SK-N-SH treated with all-trans-retinoic acid at 6 μM for 48 hours (cell line): ENCODE results near the gene BOLA3.
A peak's percentile ranks its signal among the peaks of the same experiment; 100 is the strongest.
"Not testable (repeated sequence)": the region's sequence is repeated elsewhere in the genome, so short reads cannot be mapped to it uniquely, and the experiment has no call there.

ENCODE experiments used
- ATAC-seq: fragments of 200-7000 bp; cut with Tn5 transposase; 3 replicates; pipeline ENCODE4 v1.9.1; 2020; ENCODE audit warnings: mild to moderate bottlenecking, moderate library complexity
- ARNTL ChIP-seq: fragments of 450-650 bp; formaldehyde crosslinking; IDR thresholded peaks from 2 replicates; pipeline ENCODE4 v1.5.0; 2020; ENCODE audit warnings: low read depth, mild to moderate bottlenecking, moderate library complexity, borderline replicate concordance
- BACH2 ChIP-seq: fragments of 250-450 bp; sonication (Bioruptor Pico); IDR thresholded peaks from 2 replicates; pipeline ENCODE4 v1.9.0; 2021; ENCODE audit warnings: mild to moderate bottlenecking, borderline replicate concordance
- CSDC2 ChIP-seq: fragments of 250-450 bp; sonication (Bioruptor Pico); IDR thresholded peaks from 2 replicates; pipeline ENCODE4 v1.5.0; 2020; ENCODE audit warnings: mild to moderate bottlenecking, moderate library complexity
- CSRNP3 ChIP-seq: fragments of 250-450 bp; sonication (Bioruptor Pico); IDR thresholded peaks from 2 replicates; pipeline ENCODE4 v1.5.1; 2021; ENCODE audit warnings: mild to moderate bottlenecking, moderate library complexity
- ESRRG ChIP-seq: fragments of 250-450 bp; sonication (Bioruptor Pico); IDR thresholded peaks from 2 replicates; pipeline ENCODE4 v1.6.1; 2021; ENCODE audit warnings: mild to moderate bottlenecking
- GLIS3 ChIP-seq: fragments of 250-450 bp; sonication (Bioruptor Pico); IDR thresholded peaks from 2 replicates; pipeline ENCODE4 v1.5.0; 2020; ENCODE audit warnings: mild to moderate bottlenecking, moderate library complexity
- ISL1 ChIP-seq: fragments of 250-450 bp; sonication (Bioruptor Pico); IDR thresholded peaks from 2 replicates; pipeline ENCODE4 v2.1.2; 2022; ENCODE audit warnings: mild to moderate bottlenecking, moderate library complexity
- PPARA ChIP-seq: fragments of 250-450 bp; sonication (Bioruptor Pico); IDR thresholded peaks from 2 replicates; pipeline ENCODE4 v1.5.0; 2020; ENCODE audit warnings: mild to moderate bottlenecking, borderline replicate concordance
- RARB ChIP-seq: fragments of 250-450 bp; sonication (Bioruptor Pico); IDR thresholded peaks from 2 replicates; pipeline ENCODE4 v1.8.0; 2021; ENCODE audit warnings: mild to moderate bottlenecking, moderate library complexity
- SNAI2 ChIP-seq: fragments of 250-450 bp; sonication (Bioruptor Pico); IDR thresholded peaks from 2 replicates; pipeline ENCODE4 v1.5.0; 2020; ENCODE audit warnings: mild to moderate bottlenecking, moderate library complexity
- TCF4 ChIP-seq: fragments of 250-450 bp; sonication (Bioruptor Pico); IDR thresholded peaks from 2 replicates; pipeline ENCODE4 v1.8.0; 2021; ENCODE audit warnings: mild to moderate bottlenecking, moderate library complexity, borderline replicate concordance
- TOX ChIP-seq: fragments of 250-450 bp; sonication (Bioruptor Pico); IDR thresholded peaks from 2 replicates; pipeline ENCODE4 v1.8.0; 2021; ENCODE audit warnings: mild to moderate bottlenecking, moderate library complexity, borderline replicate concordance
- TSHZ2 ChIP-seq: fragments of 250-450 bp; sonication (Bioruptor Pico); IDR thresholded peaks from 2 replicates; pipeline ENCODE4 v1.5.0; 2020; ENCODE audit warnings: mild to moderate bottlenecking, moderate library complexity
- ZC3H10 ChIP-seq: fragments of 250-450 bp; sonication (Bioruptor Pico); IDR thresholded peaks from 2 replicates; pipeline ENCODE4 v1.5.1; 2021; ENCODE audit warnings: mild to moderate bottlenecking, moderate library complexity
- ZFP3 ChIP-seq: fragments of 250-450 bp; sonication (Bioruptor Pico); IDR thresholded peaks from 2 replicates; pipeline ENCODE4 v1.5.0; 2020; ENCODE audit warnings: mild to moderate bottlenecking, moderate library complexity
- ZFP30 ChIP-seq: fragments of 450-650 bp; formaldehyde crosslinking; IDR thresholded peaks from 2 replicates; pipeline ENCODE4 v1.5.0; 2022; ENCODE audit warnings: mild to moderate bottlenecking, moderate library complexity
- ZNF565 ChIP-seq: fragments of 450-650 bp; formaldehyde crosslinking; conservative IDR thresholded peaks from 2 replicates; pipeline ENCODE4 v1.5.0; 2020; ENCODE audit warnings: low read depth, mild to moderate bottlenecking, moderate library complexity
- ZNF70 ChIP-seq: fragments of 450-650 bp; formaldehyde crosslinking; IDR thresholded peaks from 2 replicates; pipeline ENCODE4 v1.5.0; 2020; ENCODE audit warnings: mild to moderate bottlenecking, moderate library complexity
- TF ChIP-seq, protein P1 (sequence below): fragments of 250-450 bp; sonication (Bioruptor Pico); IDR thresholded peaks from 2 replicates; pipeline ENCODE4 v1.8.0; 2020; ENCODE audit warnings: mild to moderate bottlenecking, moderate library complexity, borderline replicate concordance
- TF ChIP-seq, protein P2 (sequence below): fragments of 250-450 bp; sonication (Bioruptor Pico); IDR thresholded peaks from 2 replicates; pipeline ENCODE4 v1.8.0; 2021; ENCODE audit warnings: low read depth, mild to moderate bottlenecking, moderate library complexity, borderline replicate concordance

Gene BOLA3

GRCh38 chr2:74191596-74192380, 44.1 kb upstream of the BOLA3 start:
- ATAC-seq, result no peak
- TF ChIP-seq, protein P1, sequence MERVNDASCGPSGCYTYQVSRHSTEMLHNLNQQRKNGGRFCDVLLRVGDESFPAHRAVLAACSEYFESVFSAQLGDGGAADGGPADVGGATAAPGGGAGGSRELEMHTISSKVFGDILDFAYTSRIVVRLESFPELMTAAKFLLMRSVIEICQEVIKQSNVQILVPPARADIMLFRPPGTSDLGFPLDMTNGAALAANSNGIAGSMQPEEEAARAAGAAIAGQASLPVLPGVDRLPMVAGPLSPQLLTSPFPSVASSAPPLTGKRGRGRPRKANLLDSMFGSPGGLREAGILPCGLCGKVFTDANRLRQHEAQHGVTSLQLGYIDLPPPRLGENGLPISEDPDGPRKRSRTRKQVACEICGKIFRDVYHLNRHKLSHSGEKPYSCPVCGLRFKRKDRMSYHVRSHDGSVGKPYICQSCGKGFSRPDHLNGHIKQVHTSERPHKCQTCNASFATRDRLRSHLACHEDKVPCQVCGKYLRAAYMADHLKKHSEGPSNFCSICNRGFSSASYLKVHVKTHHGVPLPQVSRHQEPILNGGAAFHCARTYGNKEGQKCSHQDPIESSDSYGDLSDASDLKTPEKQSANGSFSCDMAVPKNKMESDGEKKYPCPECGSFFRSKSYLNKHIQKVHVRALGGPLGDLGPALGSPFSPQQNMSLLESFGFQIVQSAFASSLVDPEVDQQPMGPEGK (CRISPR knock-in tag), result no peak
- TF ChIP-seq, protein P2, sequence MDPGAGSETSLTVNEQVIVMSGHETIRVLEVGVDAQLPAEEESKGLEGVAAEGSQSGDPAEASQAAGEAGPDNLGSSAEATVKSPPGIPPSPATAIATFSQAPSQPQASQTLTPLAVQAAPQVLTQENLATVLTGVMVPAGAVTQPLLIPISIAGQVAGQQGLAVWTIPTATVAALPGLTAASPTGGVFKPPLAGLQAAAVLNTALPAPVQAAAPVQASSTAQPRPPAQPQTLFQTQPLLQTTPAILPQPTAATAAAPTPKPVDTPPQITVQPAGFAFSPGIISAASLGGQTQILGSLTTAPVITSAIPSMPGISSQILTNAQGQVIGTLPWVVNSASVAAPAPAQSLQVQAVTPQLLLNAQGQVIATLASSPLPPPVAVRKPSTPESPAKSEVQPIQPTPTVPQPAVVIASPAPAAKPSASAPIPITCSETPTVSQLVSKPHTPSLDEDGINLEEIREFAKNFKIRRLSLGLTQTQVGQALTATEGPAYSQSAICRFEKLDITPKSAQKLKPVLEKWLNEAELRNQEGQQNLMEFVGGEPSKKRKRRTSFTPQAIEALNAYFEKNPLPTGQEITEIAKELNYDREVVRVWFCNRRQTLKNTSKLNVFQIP (CRISPR knock-in tag), result no peak
- TF ChIP-seq ZNF565 (CRISPR knock-in tag) (no peak), TOX (CRISPR knock-in tag) (no peak), CSDC2 (CRISPR knock-in tag) (no peak), ZFP30 (CRISPR knock-in tag) (no peak)

GRCh38 chr2:74188696-74189095, 41.0 kb upstream of the BOLA3 start:
- no peak for ATAC-seq
- TF ChIP-seq CSDC2 (CRISPR knock-in tag) (no peak), ZFP3 (CRISPR knock-in tag) (no peak), BACH2 (CRISPR knock-in tag) (no peak), ESRRG (CRISPR knock-in tag) (no peak), ZC3H10 (CRISPR knock-in tag) (no peak), TSHZ2 (CRISPR knock-in tag) (no peak), ZNF565 (CRISPR knock-in tag) (no peak), TOX (CRISPR knock-in tag) (no peak), TCF4 (CRISPR knock-in tag) (no peak), ARNTL (CRISPR knock-in tag) (no peak), ISL1 (CRISPR knock-in tag) (no peak), GLIS3 (no peak), ZNF70 (CRISPR knock-in tag) (no peak)
- TF ChIP-seq, protein P2 (CRISPR knock-in tag), result no peak

DNA sequence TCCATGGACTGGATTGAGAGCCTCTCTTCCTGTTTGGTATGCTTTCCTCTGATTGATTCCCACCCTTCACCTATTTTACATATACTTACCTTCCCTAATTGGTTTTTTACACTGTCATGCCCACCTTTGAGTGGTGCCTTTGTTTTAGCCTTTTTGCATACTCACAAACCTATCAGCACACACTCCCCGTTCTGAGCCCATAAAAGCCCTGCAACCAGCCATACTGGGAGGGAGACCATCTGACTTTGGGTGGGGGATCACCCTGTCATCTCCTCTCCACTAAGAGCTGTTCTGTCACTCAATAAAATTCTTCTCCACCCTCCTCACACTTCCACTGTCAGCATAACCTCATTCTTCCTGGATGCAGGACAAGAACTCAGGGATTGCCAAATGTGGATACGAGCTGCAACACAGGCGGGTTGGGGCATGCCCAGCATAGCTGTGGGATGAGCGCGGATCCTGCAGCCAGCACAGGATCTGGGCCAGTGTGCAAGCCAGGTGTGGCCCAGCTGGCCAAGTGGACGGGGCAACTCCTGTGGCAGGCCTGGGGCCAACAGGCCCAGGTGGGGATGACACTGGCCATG, 40.4 kb upstream of the BOLA3 start:
- TF ChIP-seq TOX (CRISPR knock-in tag), result no peak
- ATAC-seq, result peak; percentile 74

DNA sequence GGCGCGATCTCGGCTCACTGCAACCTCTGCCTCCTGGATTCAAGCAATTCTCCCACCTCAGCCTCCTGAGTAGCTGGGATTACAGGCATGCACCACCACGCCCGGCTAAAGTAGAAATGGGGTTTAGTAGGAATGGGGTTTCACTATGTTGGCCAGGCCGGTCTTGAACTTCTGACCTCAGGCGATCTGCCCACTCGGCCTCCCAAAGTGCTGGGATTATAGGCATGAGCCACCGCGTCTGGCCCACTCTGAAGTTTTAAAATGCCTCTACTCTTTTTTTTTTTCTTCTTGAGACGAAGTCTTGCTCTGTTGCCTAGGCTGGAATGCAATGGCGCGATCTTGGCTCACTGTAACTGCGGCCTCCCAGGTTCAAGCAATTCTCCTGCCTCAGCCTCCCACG, 39.0 kb upstream of the BOLA3 start:
- ATAC-seq, result not testable (repeated sequence)

GRCh38 chr2:74186038-74186437, 38.3 kb upstream of the BOLA3 start:
- no peak for ATAC-seq
- TF ChIP-seq ZFP3 (CRISPR knock-in tag), result no peak
- TF ChIP-seq TOX (CRISPR knock-in tag), result no peak
- TF ChIP-seq RARB (CRISPR knock-in tag), result no peak
- TF ChIP-seq ZNF565 (CRISPR knock-in tag), result no peak
- no peak for TF ChIP-seq SNAI2
- TF ChIP-seq TCF4 (CRISPR knock-in tag), result no peak
- no peak for TF ChIP-seq PPARA (CRISPR knock-in tag)
- no peak for TF ChIP-seq CSDC2 (CRISPR knock-in tag)
- TF ChIP-seq GLIS3, result no peak
- no peak for TF ChIP-seq ZNF70 (CRISPR knock-in tag)
- TF ChIP-seq ZC3H10 (CRISPR knock-in tag), result no peak
- TF ChIP-seq CSRNP3 (CRISPR knock-in tag), result no peak
- no peak for TF ChIP-seq BACH2 (CRISPR knock-in tag)
